ENCODE results near the gene PFKFB2. TPM values are rescaled to one million over a fixed set of nuclear protein-coding genes. Genes with fewer than 3 reads are reported as not detected.

The PFKFB2 gene
- total RNA-seq, 1 donor from 2014 or later: 10.1 TPM

DNA sequence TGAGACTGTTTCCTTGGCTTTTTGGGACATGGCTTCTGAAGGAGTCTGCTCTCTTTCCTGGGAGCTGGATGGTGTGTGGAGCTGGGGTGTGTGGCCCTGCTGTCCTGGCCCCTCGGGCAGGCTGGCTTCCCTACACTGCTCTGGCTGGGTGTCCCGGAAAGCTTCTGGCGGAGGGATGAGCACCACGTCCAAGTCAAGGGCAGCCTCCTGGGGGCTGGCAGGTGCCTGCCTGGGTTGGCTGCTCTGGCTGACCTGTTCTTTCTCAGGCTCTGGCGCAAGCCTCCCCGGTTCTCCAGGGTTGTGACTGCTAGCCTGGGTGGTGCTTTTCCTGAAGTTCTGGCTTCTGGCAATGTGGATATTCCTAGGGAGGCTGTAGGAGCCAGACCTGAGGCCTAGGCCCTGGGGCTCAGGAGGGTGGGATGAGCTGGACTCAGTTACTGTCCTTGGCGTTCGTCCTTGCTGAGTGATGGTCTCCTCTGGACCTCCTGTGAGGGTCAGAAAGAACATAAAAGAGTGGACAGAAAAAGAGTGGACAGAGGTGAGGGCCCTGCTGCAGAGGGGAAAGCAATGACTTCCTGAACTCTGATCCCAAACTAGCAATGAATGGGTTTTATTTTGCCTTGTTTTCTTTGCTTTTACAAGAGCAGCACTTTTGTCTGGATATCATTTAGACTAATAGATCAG is 29.9 kb upstream of the PFKFB2 start:
- no peaks in the 10 kb centered on the region for H3K4me1 Mint-ChIP-seq
- DNase-seq: no peak
- intact Hi-C loops (cut with micrococcal nuclease): no loop called here
- ChIA-PET CTCF (no interaction called here), POLR2A (no interaction called here)
- no peak overlapping the region for H3K4me3 Mint-ChIP-seq
- ATAC-seq (ENCODE audit: low read depth): no peak
- TF ChIP-seq, protein P1, sequence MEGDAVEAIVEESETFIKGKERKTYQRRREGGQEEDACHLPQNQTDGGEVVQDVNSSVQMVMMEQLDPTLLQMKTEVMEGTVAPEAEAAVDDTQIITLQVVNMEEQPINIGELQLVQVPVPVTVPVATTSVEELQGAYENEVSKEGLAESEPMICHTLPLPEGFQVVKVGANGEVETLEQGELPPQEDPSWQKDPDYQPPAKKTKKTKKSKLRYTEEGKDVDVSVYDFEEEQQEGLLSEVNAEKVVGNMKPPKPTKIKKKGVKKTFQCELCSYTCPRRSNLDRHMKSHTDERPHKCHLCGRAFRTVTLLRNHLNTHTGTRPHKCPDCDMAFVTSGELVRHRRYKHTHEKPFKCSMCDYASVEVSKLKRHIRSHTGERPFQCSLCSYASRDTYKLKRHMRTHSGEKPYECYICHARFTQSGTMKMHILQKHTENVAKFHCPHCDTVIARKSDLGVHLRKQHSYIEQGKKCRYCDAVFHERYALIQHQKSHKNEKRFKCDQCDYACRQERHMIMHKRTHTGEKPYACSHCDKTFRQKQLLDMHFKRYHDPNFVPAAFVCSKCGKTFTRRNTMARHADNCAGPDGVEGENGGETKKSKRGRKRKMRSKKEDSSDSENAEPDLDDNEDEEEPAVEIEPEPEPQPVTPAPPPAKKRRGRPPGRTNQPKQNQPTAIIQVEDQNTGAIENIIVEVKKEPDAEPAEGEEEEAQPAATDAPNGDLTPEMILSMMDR (IDR thresholded peaks at IDR 0.05): no peak
- peaks cover 26% of the 10 kb centered on the region for H3K27me3 Mint-ChIP-seq
- H3K36me3 Mint-ChIP-seq (ENCODE audit: low read depth): no peaks in the 10 kb centered on the region
- no peak overlapping the region for H3K27ac Mint-ChIP-seq
- H3K9me3 Mint-ChIP-seq: no peaks in the 10 kb centered on the region

DNA sequence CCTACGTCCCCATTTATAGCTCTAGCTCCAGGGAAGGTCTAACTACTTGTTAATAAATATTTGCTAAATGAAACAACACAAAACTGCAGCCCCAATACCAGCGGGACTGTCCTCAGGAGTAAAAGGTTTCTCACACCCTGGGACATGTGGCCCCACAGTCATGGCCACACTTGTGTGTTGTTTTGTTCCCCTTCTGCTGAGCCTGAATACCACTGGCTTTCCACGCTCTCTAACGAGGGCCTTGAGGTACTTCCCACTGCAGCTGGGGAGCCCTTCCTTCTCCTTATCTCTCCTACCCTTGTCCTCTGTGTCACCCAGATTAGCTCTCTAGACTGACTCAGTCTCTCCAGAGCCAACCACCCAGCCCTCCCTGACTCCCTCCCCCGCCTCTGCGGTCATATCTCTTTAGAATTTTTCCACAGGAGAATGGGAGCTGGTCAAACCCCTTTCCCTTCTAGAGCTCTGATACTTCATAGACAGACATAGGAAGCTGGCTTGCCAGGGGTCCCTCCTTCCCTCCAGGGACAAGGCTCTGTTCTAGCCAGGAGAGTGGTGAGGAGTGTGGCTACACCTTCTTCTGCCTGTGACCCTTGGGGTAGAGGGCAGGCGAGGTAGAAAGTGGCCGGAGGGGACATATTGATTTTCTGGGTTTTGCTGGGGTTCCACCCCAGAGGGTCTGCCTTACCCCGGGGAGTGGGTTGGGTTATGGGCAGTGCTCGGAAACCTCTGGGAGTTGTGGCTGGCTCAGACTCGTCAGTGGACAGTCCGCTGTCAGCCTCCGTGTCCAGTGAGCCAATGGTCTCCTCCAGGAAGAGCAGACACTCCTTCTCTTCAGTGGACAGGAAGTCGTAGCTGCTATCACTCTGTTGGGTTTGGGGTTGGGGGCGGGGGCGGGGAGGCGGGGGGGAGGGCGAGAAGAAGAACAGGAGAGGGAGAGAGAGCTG is 28.6 kb upstream of the PFKFB2 start:
- Mint-ChIP-seq H3K36me3 (ENCODE audit: low read depth) (no peaks in the 10 kb centered on the region), H3K27ac (no peak overlapping the region), H3K9me3 (no peaks in the 10 kb centered on the region), H3K27me3 (peaks cover 26% of the 10 kb centered on the region), H3K4me3 (no peak overlapping the region), H3K4me1 (no peaks in the 10 kb centered on the region)
- TF ChIP-seq, protein P1 (IDR thresholded peaks at IDR 0.05): no peak
- ChIA-PET CTCF (interaction anchor here (1.0 kb wide), 1 partner anchor 19 kb away, joined by 3 read pairs; no protein-coding TSS in a partner anchor), POLR2A (no interaction called here)
- no peak for DNase-seq
- intact Hi-C loops (cut with micrococcal nuclease): no loop called here
- ATAC-seq (ENCODE audit: low read depth): no peak

DNA sequence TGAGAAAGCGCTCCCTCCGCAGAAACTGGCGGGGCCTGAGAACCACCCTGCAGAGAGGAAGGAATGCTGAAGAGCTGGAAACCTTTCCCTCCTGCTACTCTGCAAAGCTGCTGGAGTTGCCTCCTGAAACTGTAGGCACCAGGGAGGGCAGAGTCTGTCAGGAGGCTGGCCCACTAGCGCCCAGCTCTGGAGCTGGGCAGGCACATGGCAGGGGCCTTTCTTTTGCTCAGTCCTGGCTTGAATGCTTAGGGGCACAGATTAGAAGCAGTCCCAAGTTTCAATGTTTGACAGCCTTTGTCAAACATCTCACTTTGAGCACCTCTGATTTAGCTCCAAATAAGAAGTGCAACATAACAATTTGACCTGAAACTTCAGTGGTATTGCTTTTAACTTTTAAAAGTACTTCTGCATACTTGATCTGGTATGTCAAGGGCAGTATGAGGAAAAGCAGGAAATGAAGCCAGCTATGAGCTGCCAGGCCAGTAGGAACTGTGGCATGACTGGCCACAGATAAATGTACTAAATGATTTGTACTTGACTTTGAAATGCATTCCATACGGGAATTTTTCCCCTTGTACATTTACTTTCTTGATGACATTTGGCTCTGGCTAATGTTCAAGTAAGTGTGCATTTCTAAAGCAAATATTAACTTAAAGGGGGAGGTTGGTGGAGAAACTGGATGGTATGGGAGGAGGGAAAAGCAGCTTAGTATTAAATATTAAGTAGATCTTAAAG is 27.8 kb upstream of the PFKFB2 start:
- intact Hi-C loops (cut with micrococcal nuclease): no loop called here
- CTCF ChIA-PET: interaction anchor here (1.0 kb wide), 1 partner anchor 20 kb away, joined by 3 read pairs; no protein-coding TSS in a partner anchor
- no peak overlapping the region for H3K27ac Mint-ChIP-seq
- H3K36me3 Mint-ChIP-seq (ENCODE audit: low read depth): no peaks in the 10 kb centered on the region
- POLR2A ChIA-PET: no interaction called here
- H3K4me1 Mint-ChIP-seq: no peaks in the 10 kb centered on the region
- H3K9me3 Mint-ChIP-seq: no peaks in the 10 kb centered on the region
- ATAC-seq (ENCODE audit: low read depth) (no peak), DNase-seq (no peak)
- H3K27me3 Mint-ChIP-seq: peaks cover 34% of the 10 kb centered on the region
- no peak overlapping the region for H3K4me3 Mint-ChIP-seq
- TF ChIP-seq, protein P1 (IDR thresholded peaks at IDR 0.05): no peak

DNA sequence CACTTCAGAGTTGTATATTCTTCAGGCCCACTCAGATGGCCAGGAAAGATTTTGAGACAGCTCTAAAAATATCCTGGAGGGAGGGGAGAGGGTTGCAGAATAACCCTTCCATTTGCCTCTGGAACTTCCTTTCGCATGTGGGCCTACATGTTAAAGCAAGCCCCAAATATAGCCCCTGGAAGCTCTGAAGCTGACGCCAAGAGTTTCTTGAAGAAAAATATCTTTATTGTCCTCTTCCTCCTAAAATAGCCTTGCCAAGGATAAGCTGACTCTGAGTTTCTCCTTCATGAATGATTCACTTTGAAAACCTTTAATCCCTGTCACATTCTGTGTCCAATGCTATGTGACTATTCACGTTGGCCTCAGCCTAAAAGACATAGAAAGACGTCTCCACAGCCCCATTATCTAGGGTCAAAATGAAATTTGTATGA is 27.0 kb upstream of the PFKFB2 start:
- intact Hi-C loops (cut with micrococcal nuclease): no loop called here
- H3K27me3 Mint-ChIP-seq: peaks cover 41% of the 10 kb centered on the region

More for the DNA sequence above, 27.0 kb upstream of the PFKFB2 start:
- Mint-ChIP-seq H3K4me3 (no peak overlapping the region), H3K36me3 (ENCODE audit: low read depth) (no peaks in the 10 kb centered on the region), H3K9me3 (no peaks in the 10 kb centered on the region), H3K27ac (no peak overlapping the region), H3K4me1 (no peaks in the 10 kb centered on the region)
- DNase-seq (no peak), ATAC-seq (ENCODE audit: low read depth) (no peak)
- POLR2A ChIA-PET: no interaction called here
- TF ChIP-seq, protein P1 (IDR thresholded peaks at IDR 0.05): no peak
- CTCF ChIA-PET: no interaction called here

Data from activated B cell treated with CpG ODN at 0.5 μM for 24 hours (primary cell).